HPDE6-E6E7 (cell line): ENCODE data around the gene PDCD1.

ENCODE experiments used
- DNase-seq: peaks from one replicate; pipeline ENCODE4 v3.0.0; 2011; ENCODE audit warnings: missing footprints; ENCODE audit errors: extremely low spot score

The PDCD1 gene

GRCh38 chr2:241852981-241853631, 5.6 kb downstream of the PDCD1 start:
- DNase-seq: no peak

GRCh38 chr2:241852116-241852980, 6.3 kb downstream of the PDCD1 start:
- no peak for DNase-seq

GRCh38 chr2:241851325-241852115, 7.2 kb downstream of the PDCD1 start:
- no peak for DNase-seq

- no peak for DNase-seq
Measured at GRCh38 chr2:241850544-241851324, 8.0 kb downstream of the PDCD1 start.

- DNase-seq: no peak
Measured at GRCh38 chr2:241849616-241850543, 8.8 kb downstream of the PDCD1 start.

GRCh38 chr2:241848761-241849615, 9.7 kb downstream of the PDCD1 start:
- no peak for DNase-seq

- DNase-seq: no peak
Measured at GRCh38 chr2:241846406-241846805, 12.3 kb downstream of the PDCD1 start.

- no peak for DNase-seq
Measured at GRCh38 chr2:241844831-241845578, 13.7 kb downstream of the PDCD1 start.

- DNase-seq: no peak
Measured at GRCh38 chr2:241844066-241844728, 14.5 kb downstream of the PDCD1 start.

GRCh38 chr2:241843321-241844065, 15.2 kb downstream of the PDCD1 start:
- no peak for DNase-seq

- DNase-seq: no peak
Measured at GRCh38 chr2:241842620-241843211, 16.0 kb downstream of the PDCD1 start.

GRCh38 chr2:241842067-241842415, 16.7 kb downstream of the PDCD1 start:
- DNase-seq: no peak

GRCh38 chr2:241841181-241842066, 17.3 kb downstream of the PDCD1 start:
- no peak for DNase-seq

GRCh38 chr2:241837197-241837965, 21.3 kb downstream of the PDCD1 start:
- no peak for DNase-seq

GRCh38 chr2:241836292-241836691, 22.4 kb downstream of the PDCD1 start:
- no peak for DNase-seq
